ENCODE results near the gene PIGL. TPM values are rescaled to one million over a fixed set of nuclear protein-coding genes. Genes with fewer than 3 reads are reported as not detected.
A peak's percentile ranks its signal among the peaks of the same experiment; 100 is the strongest.
"Not testable (repeated sequence)": the region's sequence is repeated elsewhere in the genome, so short reads cannot be mapped to it uniquely, and the experiment has no call there.

PIGL gene
- total RNA-seq (2014; rRNA removed; shearing (Covaris generic)) = 30.7 and 53.8 TPM in 2 replicates

DNA sequence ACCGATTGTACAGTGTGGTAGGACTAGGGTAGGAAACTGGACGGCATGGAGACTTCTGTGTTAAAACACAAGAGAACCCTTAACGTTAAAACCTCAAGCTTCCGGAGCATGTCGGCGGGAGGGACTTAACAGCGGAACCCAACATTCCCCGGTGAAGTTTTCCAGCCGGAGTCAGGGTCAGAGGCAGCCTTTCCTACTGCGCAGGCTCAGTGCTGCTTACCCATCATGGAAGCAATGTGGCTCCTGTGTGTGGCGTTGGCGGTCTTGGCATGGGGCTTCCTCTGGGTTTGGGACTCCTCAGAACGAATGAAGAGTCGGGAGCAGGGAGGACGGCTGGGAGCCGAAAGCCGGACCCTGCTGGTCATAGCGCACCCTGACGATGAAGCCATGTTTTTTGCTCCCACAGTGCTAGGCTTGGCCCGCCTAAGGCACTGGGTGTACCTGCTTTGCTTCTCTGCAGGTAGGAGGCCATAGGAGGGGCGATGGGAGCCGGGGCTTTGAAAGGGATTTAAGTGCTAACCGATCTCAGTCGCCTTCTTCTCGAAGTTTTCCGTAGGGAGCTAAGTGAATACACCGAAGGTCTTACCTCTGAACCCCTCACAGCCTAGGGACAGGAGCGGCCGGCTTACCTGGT is at the start of gene PIGL:
PIGL (plus strand) TSS at position 209 of the 634 bp plus-strand sequence; CDS start at position 226, 17 bp downstream.
- peak; percentile 82 for DNase-seq
- Histone ChIP-seq H3K27me3 (ENCODE audit: control insufficient read depth, insufficient read depth, low read length) (no peaks in the 10 kb centered on the region), H3K36me3 (replicated peaks; ENCODE audit: control insufficient read depth, insufficient read depth, low read length) (no peaks in the 10 kb centered on the region), H3K4me3 (ENCODE audit: insufficient read depth, low read depth, low read length) (peak within 1 kb of the TSS; percentile 86)

DNA sequence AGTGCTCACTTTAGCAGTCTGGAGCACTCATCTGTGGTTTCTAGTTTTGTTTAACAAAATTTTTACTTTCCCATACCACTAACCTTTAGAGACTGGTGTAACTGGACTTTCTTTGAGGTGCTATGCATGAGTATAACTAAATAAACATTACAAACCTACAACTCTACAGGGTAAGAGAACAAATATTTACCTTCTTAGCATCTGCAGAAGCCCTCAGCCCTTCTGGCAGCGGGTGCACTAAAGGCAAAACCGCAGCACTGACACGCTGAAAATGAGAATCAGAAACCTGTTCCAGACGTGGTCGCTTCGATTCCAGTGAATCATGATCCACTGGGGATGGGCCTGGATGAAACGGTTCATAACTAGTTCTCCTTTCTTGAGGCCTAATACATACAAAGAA is 45.4 kb upstream of the PIGL start:
- DNase-seq = no peak
- no peaks in the 10 kb centered on the region for H3K36me3 ChIP-seq (replicated peaks; ENCODE audit: control insufficient read depth, insufficient read depth, low read length)
- H3K4me3 ChIP-seq (ENCODE audit: insufficient read depth, low read depth, low read length) = no peak overlapping the region
- H3K27me3 ChIP-seq (ENCODE audit: control insufficient read depth, insufficient read depth, low read length) = no peaks in the 10 kb centered on the region

DNA sequence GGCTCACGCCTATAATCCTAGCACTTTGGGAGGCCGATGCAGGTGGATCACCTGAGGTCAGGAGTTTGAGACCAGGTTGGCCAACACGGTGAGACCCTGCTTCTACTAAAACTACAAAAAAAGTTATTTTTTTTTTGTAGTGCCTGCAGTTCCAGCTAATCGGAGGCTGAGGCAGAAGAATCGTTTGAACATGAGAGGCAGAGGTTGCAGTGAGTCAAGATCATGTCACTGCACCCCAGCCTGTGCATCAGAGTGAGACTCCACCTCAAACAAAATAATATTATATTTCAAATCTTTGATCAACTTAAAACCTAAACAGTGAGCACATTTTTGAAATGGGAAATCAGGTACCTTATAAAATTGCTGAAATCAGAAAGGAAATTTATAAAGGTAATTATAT is 38.2 kb upstream of the PIGL start:
- Histone ChIP-seq H3K4me3 (ENCODE audit: insufficient read depth, low read depth, low read length) (no peak overlapping the region), H3K36me3 (replicated peaks; ENCODE audit: control insufficient read depth, insufficient read depth, low read length) (no peaks in the 10 kb centered on the region), H3K27me3 (ENCODE audit: control insufficient read depth, insufficient read depth, low read length) (no peaks in the 10 kb centered on the region)
- no peak for DNase-seq

DNA sequence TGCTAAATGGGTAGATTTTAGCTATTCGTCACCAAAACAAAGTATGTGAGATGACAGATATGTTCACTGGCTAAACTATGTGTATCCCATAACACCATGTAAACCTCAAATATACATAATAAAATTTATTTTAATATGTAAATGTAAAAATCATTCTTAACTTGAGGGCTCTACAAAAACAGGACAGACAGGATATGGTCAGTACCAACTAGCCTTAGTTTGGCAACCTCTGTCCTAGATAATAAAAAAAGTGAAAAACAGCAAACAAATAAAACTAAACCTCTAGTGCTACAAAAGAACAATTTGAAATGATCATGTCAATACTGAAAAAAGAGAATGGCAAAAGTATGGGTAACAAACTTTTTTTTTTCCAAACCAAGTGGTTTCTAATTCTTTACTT is 35.4 kb upstream of the PIGL start:
- Histone ChIP-seq H3K36me3 (replicated peaks; ENCODE audit: control insufficient read depth, insufficient read depth, low read length) (no peaks in the 10 kb centered on the region; the same call in 1 of the 2 replicates), H3K4me3 (ENCODE audit: insufficient read depth, low read depth, low read length) (no peak overlapping the region), H3K27me3 (ENCODE audit: control insufficient read depth, insufficient read depth, low read length) (no peaks in the 10 kb centered on the region)
- no peak for DNase-seq

DNA sequence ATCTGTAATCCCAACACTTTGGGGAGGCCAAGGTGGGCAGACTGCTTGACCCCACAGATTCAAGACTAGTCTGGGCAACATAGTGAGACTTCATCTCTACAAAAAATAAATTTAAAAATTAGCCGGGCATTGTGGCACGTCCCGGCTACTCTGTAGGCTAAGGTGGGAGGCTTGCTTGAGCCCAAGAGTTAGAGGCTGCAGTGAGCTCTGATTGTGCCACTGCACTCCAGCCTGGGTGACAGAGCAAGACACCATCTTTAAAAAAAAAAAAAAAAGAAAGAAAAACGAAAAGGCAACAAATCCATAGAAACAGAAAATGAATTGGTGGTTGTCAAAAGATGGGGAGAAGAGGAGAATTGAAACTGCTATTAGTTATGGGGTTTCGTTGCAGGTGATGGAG is 29.4 kb upstream of the PIGL start:
- Histone ChIP-seq H3K27me3 (ENCODE audit: control insufficient read depth, insufficient read depth, low read length) (no peaks in the 10 kb centered on the region), H3K4me3 (ENCODE audit: insufficient read depth, low read depth, low read length) (no peak overlapping the region), H3K36me3 (replicated peaks; ENCODE audit: control insufficient read depth, insufficient read depth, low read length) (no peaks in the 10 kb centered on the region; the same call in 1 of the 2 replicates)
- DNase-seq = no peak

DNA sequence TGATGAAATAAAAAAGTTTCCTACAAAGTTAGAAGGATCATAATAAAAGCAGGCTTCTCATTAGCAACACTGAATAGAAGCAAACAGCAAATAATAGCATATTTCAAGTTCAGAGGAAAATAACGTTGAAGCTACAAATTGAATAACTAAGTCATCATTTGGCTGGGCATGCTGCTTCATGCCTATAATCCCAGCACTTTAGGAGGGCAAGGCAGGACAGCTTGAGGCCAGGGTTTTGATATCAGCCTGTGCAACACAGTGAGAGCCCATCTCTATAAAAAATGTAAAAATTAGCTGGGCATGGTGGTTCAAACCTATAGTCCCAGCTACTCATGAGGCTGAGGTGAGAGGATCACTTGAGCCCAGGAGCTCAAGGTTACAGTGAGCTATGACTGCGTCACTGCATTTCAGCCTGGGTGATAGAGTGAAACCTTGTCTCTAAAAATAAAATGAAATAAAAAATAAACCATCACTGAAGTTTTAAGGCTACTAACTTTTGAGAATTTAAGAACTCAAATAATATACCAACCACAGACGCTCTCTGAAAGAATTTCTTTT is 27.1 kb upstream of the PIGL start:
- no peaks in the 10 kb centered on the region; the same call in 1 of the 2 replicates for H3K36me3 ChIP-seq (replicated peaks; ENCODE audit: control insufficient read depth, insufficient read depth, low read length)
- no peak for DNase-seq
- no peaks in the 10 kb centered on the region for H3K27me3 ChIP-seq (ENCODE audit: control insufficient read depth, insufficient read depth, low read length)
- H3K4me3 ChIP-seq (ENCODE audit: insufficient read depth, low read depth, low read length) = no peak overlapping the region

DNA sequence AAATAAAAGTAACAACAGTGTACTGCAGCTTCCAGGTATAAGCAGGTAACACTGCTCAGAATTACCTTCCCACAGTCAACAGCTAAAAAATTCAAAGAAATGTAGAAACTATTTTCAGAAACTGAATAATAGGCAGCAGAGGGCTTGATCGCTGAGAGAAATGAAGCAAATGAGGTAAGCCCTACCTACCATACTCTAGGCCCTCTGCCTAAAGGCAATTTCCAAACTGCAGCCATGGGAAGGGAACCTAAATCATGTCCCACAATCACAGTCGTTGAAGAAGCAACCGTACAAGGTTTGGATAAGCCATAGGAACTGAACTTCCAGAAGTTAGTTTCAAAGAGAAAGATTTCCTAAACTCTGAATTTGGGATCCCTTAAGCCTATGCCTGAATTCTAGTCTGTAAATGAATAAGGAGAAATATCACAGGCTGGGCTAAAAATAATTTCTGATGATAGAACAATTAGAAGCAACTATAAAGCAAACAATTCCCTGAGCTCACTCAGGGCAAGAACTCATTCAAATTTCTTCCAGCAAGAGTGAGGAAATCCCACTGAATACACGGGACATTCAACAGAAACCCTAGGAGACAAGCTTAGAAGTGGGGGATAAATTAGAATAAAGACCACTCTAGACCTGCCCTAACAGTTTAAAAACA is 26.2 kb upstream of the PIGL start:
- no peak overlapping the region for H3K4me3 ChIP-seq (ENCODE audit: insufficient read depth, low read depth, low read length)
- no peaks in the 10 kb centered on the region for H3K36me3 ChIP-seq (replicated peaks; ENCODE audit: control insufficient read depth, insufficient read depth, low read length)
- DNase-seq = no peak
- H3K27me3 ChIP-seq (ENCODE audit: control insufficient read depth, insufficient read depth, low read length) = no peaks in the 10 kb centered on the region

DNA sequence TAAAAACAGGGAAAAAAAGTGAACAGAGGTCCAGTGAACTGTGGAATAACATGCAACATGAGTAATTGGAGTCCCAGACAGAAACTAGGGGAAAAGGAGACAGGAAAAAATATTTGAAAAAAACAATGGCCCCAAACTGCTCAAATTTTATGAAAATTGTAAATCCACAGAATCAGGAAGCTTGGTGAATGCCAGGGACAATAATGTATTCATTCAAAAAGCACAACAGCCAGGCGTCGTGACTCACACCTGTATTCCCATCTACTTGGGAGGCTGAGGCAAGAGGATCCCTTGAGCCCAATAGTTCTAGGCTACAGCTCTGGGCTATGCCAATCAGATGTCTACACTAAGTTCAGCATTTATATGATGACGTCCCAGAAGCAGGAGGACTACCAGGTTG is 25.4 kb upstream of the PIGL start:
- Histone ChIP-seq H3K4me3 (ENCODE audit: insufficient read depth, low read depth, low read length) (no peak overlapping the region), H3K27me3 (ENCODE audit: control insufficient read depth, insufficient read depth, low read length) (no peaks in the 10 kb centered on the region), H3K36me3 (replicated peaks; ENCODE audit: control insufficient read depth, insufficient read depth, low read length) (no peaks in the 10 kb centered on the region)
- DNase-seq = no peak

DNA sequence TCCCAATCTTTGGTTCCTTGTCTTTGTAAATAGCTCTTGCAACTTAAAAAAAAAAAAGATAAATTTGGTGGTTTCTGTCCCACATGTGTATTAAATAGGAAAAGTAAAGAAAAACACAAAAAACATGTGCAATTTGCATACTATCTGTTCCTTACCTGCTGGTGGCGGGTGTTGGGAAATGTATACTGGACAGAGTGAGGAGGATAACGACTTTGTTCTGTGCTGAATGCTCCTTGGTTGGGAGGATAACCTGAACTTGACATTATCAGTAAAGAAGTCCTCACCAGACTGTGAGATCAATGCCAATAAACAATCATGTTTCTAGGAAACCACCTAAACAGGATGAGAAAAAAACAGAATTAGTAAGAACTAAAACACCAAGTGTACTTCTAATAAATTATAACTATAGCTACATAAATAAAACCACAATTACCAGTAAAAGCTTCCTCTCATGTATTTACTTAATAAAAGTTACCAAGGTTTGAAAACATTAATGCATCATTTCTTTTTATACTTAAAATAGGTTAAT is 22.6 kb upstream of the PIGL start:
- not testable (repeated sequence) for H3K27me3 ChIP-seq (ENCODE audit: control insufficient read depth, insufficient read depth, low read length); DNase-seq; H3K4me3 ChIP-seq (ENCODE audit: insufficient read depth, low read depth, low read length); H3K36me3 ChIP-seq (replicated peaks; ENCODE audit: control insufficient read depth, insufficient read depth, low read length)

DNA sequence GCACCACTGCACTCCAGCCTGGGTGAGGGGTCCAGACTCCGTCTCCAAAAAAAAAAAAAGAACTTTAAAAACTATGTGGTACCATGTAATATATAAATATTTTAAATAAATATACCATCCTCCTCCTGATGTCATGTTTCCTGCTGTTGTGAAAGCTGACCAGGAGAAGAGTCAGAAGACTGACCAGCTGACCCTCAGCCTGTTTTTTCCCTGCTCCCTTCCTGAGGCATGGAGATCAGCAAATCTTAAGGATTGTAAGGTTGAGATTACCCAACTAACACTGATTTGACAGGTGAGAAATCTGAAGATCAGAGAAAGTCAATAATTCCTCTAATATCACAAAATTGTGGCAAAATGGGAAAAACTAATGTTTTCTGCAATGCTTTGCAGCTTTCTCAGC is 19.7 kb upstream of the PIGL start:
- no peak overlapping the region for H3K4me3 ChIP-seq (ENCODE audit: insufficient read depth, low read depth, low read length)
- H3K36me3 ChIP-seq (replicated peaks; ENCODE audit: control insufficient read depth, insufficient read depth, low read length) = no peaks in the 10 kb centered on the region; the same call in 1 of the 2 replicates
- no peak for DNase-seq
- no peaks in the 10 kb centered on the region for H3K27me3 ChIP-seq (ENCODE audit: control insufficient read depth, insufficient read depth, low read length)

DNA sequence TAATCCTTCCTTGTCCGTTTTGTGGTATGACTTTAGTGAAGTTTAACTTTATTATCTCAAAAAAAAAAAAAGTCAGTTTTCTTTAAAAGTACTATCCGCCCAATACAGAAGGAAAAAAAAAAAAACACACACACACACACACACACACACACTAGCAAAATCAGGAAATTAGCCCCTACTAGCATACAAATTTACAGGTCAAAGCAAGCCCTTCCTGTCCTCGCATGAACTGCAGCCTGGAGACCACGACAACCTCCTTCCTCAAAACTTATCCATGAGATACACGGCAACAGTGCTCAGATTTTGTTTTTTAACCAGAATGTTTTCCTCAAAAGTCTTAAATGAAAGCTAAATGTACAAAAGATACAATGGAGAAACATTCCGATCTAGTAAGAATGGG is 17.9 kb upstream of the PIGL start:
- Histone ChIP-seq H3K27me3 (ENCODE audit: control insufficient read depth, insufficient read depth, low read length) (no peaks in the 10 kb centered on the region), H3K4me3 (ENCODE audit: insufficient read depth, low read depth, low read length) (no peak overlapping the region), H3K36me3 (replicated peaks; ENCODE audit: control insufficient read depth, insufficient read depth, low read length) (no peaks in the 10 kb centered on the region; the same call in 1 of the 2 replicates)
- no peak for DNase-seq

DNA sequence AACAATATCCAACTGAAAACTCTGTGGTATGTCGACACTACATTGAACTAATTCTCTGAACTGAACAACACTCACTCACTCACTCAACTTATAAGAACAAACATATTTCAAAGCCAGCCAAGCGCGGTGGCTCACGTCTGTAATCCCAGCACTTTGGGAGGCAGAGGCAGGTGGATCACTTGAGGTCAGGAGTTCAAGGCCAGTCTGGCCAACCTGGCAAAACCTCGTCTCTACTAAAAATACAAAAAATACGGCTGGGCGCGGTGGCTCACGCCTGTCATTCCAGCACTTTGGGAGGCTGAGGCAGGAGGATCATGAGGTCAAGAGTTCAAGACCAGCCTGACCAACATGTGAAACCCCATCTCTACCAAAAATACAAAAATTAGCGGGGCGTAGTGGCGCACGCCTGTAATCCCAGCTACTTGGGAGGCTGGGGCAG is 15.3 kb upstream of the PIGL start:
- DNase-seq; H3K4me3 ChIP-seq (ENCODE audit: insufficient read depth, low read depth, low read length); H3K36me3 ChIP-seq (replicated peaks; ENCODE audit: control insufficient read depth, insufficient read depth, low read length); H3K27me3 ChIP-seq (ENCODE audit: control insufficient read depth, insufficient read depth, low read length): not testable (repeated sequence)

DNA sequence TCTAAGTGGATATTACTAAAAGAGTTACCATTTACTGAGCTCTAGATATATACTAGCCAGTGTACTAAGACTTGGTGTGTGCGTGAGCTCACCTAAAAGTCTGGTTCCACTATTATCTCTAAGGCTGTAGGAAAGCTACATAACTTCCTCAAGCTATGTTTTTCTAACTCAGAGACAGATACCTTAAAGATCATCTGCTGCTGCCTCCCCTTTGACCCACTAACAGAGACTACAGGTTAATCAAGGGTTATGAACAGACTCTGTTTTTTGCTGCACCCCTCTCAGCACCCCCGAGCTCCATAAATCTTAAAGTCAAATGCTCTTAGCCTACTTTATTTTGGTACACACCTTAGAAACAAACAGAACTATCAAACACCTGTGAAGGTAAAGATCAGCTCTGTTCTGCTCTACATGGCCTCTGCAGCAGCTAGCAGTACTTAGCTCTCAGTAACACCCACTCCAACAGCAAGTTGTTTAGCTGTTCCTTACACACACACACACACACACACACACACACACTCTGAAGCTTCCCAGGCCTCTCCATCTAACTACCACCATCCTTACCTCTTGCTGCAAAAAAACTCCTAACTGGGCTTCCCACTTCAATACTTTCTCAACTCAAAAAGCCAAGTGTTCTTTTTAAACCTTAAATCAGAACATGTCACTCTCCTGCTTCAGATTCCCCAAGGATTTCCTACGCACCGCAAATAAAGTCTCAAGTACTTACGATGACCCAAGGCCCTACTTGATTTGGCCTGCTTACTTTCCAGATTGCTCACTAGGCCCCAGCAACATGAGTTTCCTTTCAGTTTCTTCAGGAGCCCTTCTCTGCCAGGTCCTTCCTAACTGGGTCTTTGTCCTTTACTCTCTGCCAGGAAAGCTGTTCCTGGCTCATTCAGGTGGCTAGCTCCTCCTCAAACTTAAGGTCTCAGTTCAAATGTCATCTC is 14.2 kb upstream of the PIGL start:
- H3K4me3 ChIP-seq (ENCODE audit: insufficient read depth, low read depth, low read length); DNase-seq; H3K36me3 ChIP-seq (replicated peaks; ENCODE audit: control insufficient read depth, insufficient read depth, low read length); H3K27me3 ChIP-seq (ENCODE audit: control insufficient read depth, insufficient read depth, low read length): not testable (repeated sequence)

DNA sequence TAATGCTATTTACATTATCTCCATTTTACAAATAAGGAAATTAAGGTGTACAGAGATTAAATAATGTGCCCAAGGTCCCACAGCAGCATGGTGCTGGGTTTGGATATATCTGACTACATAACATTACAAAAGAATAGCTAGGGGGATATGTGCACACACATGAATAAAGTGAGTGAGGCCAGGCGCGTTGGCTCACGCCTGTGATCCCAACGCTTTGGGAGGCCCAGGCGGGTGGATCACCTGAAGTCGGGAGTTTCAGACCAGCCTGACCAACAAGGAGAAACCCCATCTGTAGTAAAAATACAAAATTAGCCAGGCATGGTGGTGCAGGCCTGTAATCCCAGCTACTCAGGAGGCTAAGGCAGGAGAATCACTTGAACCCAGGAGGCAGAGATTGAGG is 12.2 kb upstream of the PIGL start:
- H3K27me3 ChIP-seq (ENCODE audit: control insufficient read depth, insufficient read depth, low read length); H3K4me3 ChIP-seq (ENCODE audit: insufficient read depth, low read depth, low read length); H3K36me3 ChIP-seq (replicated peaks; ENCODE audit: control insufficient read depth, insufficient read depth, low read length); DNase-seq: not testable (repeated sequence)

All from H7 (cell line).